NCI-H748 (cell line): ENCODE results near the gene VAV2.
A peak's percentile ranks its signal among the peaks of the same experiment; 100 is the strongest.

ENCODE experiments used
- DNase-seq: peaks from one replicate; lab custom pipeline; 2025; ENCODE audit not compliant: unreplicated experiment; lab: John Stamatoyannopoulos, UW

VAV2 gene

DNA sequence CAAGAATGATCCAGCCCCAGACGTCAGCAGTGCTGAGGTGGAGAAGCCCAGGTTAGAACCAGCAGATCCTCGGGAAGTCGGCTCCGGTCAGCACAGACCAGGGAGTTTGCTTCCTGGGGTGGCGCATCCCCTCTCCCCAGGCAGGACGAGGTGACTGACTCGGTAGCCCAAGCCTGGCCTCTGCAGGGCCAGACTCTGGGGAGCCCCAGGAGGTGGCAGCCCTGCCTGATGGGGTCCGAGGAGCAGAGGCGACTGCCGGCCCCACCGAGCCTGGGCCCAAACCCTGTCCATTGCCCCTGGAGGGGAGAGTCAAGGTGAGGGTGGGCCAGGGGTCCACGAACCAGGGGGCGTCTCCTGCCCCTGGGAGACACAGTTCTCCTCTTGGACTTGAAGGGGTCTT is 201.1 kb downstream of the VAV2 start:
- no peak for DNase-seq

DNA sequence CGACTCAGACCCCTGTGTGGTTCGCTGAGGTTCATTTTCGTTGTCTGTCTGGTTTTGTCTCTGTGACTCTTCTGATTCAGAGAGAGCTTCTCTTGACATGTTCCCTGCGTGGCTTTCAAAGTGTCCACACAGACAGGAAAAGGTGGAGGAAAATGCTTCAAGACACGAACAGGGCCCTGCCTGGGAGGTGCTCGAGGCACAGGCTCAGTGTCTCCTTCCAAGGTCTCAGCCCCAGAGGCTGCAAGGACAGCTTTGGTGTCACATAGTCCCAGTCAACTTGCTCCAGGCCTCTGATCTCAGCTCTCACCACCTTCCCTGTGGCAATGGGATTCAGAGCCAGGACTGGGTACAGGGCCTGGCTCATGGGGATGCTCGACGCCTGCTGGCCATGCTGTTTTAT is 202.3 kb downstream of the VAV2 start:
- DNase-seq: no peak

DNA sequence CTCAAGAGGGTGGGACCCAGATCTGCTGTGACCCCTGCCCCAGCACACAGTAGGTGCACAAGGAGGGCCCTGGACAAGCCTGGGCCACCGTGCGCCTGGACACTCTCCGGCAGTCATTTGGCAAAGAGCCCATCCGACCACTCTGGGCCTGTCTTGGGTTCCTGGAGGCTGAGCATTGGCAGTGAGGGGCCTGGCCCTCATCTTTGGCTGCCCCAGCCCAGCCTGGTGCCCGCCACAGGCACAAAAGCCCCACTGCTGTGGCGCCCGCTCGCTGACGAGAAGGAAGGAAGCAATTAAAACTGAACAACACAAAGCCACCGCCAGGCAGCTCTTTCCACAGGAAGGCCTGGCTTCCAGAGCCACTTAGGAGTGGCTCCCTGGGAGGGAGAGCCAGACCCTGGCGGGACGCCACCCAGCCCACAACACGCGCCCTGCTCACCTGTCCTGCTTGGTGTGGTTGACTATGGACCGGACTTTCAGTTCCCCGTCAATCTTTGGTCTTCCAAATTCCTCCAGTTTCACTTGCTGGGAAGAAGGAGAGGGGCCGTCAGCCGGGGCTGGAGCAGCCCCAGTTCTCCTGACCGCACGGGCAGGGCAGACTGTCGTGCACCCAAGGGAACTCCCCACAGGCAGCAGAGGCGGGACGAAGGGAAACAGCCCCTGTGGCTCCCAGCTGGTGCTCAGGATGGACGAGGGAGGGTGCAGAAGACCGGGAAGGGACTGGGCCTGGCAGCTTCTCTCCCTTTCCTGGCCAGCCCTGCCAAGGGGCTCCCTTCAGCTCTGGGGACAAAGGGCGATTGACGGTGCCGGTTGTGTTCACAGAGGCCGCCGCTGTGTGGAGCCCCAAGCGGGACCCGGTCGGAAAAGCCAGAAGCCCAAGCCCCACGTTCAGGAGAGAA is 203.1 kb downstream of the VAV2 start:
- peak; percentile 38 for DNase-seq

DNA sequence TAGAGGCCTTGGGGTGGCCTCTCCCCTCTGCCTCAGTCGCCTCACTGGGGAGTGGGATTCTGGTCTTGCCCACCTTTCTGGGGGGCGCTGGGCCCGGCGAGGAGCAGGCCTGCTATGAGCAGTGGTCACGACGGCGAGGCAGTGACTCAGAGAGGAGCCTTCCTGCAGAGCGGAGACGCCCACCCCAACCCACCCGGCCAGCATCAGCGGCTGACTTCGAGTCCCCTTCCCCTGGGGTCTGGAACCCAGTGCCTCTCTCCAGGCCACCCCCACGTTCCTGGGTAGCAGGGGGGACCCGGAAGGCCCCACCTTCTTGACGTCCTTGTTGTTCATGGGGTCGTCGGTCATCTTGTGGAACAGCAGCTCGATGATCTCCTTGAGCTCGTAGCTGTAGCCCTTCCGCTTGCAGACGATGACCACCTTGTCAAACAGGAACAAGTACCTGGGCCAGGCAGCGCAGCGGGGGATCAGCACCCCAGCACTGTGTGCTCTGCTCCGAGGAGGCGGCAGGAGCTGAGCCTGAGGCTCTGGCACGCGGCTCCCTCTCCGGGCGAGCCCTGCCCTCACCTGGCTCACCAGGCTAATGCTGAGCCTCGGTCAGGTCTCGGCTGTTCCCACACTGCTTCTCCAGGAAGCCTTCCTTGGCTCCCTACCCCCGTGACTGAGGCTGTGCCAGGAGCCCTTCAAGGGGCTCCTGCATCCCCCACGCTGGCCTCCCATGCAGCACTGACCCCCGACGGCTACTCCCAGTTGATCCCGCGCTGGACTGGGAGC is 203.9 kb downstream of the VAV2 start:
- DNase-seq: no peak

DNA sequence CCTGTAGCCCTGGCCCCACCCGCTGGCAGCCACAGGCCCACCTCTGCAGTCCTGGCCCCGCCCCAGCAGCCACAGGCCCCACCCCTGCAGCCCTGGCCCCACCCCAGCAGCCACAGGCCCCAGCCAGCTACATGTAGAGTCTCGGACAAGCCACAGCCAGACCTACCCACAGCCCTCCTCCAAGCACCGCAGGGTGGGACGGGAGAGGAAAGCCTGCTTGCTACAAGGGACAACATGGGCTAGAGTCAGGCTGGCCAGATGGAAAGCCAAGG is 204.4 kb downstream of the VAV2 start:
- no peak for DNase-seq

DNA sequence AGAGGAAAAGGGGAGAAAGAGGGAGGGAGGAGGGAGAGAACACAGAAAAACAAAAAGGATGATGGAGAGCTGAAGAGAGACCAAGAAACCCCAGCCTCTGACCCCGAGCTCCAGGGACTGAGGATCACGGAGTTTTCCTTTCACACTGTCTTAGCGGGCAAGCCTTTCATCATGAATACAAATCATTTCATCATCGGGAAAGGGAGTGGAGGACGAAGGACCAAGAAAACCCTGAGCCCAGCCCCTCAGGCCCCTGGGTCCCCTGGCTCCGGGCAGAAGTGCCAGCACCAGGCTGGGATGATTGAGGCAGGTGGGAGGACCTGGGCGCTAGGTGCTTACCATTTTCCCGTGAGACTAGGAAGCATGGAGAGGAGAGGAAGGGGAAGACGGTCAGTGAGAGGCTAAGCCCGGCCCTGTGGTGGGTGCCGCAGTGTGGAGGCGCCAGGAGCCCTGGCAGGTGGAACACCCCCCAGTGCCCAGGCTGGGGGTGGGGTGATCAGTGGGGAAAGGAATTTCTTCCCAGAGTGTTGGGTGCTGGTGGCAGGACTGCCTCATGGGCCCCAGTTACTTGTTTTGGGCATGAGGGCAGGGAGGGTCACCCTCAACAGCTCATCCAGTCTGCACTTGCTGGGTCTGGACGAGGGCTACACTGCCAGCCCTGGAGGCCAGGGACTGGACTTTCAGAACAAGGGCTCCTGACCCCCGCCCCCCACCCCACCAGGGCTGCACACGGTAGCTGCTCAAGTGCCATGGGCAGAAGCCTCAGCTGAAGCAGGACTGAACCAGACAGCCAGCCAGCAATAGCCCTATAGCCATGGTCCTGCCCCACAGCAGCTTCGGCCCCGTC is 205.0 kb downstream of the VAV2 start:
- DNase-seq: no peak

DNA sequence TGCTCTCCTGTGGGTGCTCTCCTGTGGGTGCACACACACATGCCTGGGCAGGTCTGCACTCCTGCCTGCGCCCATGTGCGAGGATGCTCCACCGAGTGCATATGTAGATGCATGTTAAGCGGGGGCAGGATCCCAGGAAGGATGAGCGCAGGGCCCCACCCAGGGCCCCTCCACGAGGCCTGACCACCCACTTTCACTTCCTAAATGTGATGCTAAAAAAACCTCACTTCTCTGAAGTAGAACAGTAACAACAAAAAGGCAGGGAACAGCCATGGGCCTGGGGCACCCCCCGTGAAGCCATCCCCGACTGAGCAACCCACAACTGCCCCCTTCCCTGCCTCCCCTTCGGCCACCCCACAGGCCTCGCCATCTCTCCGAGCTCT is 205.8 kb downstream of the VAV2 start:
- DNase-seq: no peak

DNA sequence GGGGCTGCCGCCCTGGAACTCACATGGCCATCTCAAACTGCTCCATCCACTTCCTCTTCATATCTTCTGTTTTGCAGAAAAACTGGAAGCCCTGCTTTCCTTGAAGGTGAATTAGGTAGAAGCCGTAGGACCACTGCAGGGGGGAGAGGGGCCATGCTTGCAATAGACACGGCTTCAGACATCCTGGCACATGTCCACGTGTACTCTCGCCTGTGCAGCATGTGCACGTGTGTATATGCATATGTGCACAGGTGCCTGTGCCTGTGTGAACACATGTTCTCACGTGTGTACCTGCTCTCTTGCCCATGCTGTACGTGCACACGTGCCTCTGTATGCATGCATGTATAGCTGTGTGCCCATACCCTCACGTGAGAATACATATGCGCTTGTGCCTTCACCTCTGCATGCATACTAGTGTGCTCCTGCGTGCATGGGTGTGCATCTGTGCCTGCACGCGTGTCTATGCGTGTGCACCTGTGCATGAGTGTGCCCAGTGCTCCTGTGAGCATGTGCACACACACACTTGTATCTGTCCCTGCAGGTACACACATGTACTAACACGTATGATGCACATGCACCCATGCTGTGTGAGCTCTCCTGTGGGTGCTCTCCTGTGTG is 206.3 kb downstream of the VAV2 start:
- DNase-seq: no peak

DNA sequence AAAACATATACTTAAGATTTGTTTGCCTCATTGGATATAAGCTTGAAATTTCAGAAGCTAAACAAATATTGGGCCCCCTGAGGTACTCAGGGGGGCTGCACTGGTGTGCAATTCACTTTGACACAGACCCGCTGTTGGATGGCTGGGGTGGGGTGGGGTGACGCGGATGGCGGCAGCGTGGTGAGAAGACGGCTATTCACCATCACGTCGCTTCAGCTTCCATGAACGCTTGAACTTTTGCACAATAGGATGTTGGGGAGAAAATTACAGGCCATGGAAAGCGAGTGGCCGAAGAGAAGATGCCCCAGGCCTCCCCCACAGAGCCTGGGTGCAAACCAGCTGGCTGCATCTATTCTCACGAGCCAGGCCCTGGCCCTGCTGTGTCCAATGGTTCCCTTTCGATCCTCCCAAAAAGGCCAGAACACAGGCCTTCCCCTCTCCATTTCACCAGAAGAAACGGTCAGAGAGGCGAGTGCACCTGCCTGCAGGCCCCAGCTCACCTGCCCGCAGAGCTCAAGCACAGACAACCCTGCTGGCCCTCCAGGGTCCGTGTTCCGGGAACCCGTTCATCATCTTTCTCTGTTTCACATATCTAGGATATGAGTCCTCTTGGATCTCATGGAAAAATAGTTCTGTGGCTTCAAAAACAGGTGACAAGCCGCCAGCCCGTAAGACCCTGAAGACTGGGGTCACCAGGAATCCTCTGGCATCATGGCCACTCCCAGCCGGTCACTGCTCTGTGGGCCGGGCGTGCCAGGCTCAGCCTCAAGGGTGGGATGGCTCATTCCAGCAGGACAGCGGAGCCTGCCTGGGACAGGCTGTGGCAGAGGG is 207.2 kb downstream of the VAV2 start:
- DNase-seq: no peak

DNA sequence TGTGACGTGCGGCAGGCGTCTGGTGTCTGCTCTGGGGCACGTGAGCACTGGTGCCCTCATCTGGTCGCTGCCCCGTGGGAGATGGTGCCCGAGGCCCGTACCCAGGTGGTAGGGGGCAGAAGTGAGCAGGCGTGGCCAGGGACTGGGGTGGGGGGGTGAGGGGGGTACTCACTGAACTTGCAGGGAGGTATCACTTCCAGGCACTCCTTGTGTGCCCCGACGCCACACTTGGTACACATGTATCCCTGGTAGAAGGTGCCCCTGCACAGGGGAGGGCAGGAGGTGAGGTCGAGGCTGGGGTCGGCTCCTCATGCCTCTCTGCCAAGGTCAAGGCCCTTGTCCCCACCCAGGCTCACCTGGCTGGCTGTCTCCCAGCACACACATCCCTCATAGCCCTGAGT is 208.8 kb downstream of the VAV2 start:
- no peak for DNase-seq

DNA sequence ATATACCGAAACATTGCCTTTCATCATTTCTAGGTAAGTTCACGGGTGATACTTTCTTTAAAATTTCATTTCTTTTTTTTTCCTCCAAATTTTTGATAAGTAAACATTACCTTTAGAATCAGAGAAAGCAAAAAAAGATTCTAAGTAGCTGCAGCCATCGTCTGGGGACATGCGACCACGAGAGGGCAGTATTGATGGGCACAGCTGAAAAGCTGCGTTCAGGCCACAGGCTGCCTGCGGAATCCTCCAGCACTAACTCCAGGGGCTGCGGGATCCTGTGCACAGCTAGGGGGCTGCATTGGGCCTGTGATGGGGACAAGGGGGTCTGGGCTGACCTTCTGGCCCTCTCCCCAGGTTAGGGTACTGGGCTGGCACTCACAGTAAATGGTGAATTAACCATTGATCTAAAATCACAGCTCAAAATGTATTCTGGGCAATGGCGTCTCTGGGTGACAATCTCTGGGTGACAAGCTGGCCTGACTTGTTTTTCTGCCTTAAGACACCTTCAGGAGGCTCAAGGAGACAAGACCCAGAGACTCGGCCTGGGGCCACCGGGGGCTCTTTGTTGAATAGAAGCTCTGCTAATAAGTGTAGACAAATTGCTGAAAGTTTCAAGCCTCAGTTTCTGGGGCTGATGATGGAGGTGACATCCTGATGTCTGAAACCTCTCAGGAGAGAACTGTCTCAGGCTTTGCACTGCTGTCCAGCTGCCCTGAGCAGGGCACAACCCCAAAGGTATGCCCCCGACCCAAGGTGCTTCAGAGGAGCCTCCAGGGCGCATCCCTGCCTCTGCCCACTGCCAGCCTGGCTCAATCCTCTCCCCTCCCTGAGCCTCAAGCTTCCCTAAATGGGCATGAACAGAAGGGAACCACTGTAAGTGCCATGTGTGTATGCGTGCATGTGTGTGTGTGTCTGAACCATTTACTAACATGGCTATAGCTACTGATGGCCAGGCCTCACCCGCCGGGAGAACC is 209.7 kb downstream of the VAV2 start:
- peak; percentile 55 for DNase-seq

DNA sequence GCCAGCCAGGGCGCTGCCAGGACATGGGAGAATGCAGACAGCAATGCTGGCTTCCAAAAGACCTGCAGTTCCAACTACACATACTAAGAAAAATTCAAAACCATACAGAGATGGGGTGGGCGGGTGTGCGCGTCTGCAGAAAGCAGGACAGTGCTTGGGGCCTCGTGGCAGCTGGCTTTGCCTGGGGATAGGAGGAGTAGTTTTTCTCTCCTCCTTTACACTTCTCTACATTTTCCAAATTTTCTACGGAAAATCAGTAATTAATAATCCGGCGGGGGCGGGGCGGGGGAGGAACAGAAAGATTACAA is 210.3 kb downstream of the VAV2 start:
- DNase-seq: no peak

DNA sequence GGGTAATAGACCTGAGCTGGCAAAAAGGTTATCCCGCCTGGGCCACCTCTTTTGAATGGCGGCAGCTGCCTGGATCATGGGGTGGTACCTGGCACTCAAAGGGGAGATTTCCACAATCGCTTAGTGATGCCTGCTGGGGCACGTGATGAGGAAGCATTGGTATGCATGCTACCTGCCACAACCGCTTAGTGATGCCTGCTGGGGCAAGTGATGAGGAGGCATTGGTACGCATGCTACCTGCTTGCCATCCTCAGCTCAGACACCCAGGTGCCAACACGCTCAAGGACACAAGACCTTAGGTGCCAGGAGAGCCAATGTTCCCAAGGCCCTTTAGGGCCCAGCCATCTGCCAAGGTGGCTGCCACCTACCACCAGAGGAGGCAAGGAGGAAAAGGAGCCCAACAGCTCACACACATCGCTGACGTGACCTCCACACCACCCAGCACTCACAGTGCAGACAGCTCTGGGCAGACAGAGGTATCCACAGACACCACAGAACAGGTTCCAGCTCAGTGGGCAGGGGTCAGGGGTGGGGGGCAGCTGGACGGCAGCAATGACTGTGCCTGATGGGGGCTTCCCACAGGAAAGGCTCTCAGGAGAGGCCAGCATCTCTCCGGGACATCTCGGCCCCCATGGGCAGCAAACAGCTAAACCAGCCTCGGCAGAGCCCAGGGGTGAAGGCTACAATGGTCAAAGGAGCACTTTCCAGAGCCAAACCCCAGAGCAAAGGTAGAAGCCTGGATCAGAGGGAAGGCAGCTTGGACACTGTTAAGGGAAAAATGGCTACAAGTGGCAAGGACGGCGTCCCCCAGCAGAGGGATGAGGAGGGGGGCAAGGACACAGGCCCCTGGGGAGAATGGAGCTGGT is 210.9 kb downstream of the VAV2 start:
- DNase-seq: no peak

DNA sequence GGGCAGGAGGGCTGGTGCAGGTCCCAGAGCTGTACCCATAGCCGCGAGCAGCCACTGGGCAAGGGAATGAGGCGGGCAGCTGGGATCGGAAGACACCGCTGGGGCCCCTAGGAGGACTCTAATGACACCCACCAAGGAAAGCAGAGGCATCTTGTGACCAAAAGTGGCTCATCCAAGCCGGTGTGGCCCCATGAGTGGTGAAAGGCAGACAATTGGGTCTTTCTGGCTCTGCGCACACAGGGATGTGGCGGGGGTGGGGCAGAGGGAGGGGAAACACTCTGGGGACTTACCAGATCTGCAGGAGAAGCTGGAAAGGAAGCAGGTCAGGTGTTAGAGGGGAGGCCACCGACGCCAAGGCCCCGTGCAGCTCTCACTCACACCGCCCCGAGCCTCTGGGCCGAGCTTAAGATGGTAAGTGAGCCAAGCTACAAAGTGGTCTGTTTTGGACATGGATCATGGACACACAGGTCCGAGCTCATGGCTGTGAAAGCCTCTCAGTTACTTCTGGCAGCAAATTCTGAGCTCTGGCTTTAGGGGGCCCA is 211.6 kb downstream of the VAV2 start:
- DNase-seq: no peak

DNA sequence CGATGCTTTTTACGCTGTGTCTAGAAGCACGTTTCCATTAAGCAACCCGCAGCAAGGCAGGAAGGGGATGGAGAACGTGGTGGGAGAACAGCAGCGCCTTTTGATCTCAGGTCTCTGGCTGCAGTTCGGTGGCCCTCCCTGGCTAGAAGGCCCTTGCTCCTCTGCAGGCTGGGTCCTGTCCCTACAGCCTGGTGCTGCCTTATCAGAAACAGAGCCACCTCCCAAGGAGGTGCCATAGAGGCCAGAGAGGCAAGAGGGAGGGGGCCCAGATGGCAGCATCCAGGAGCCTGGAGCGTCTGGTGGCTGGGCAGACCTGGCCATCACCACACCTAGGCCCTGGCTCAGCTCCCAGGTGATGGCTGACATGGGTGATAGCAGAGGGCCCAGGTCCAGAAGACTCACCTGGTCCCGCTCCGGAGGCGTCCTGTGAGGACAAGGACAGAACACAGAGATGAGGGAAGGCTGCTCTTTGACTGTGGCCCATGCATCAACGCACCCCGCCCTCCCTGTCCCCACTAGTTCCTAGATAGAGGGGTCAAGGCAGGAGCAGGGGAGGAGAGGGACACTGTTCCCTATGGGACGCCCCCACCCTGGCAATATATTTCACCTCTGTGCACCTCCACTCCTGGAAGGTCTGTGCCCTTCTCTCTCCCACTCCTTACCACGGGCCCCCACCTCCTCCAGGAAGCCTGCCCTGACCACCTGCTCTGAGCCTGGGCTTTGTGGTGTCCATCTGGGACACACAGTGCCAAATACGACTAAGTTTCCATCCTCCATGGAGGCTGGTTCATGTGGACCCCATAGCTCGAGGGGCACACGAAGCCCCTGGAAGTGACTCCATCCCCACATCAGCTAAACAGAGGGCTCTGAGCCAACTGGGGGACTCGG is 212.4 kb downstream of the VAV2 start:
- no peak for DNase-seq

DNA sequence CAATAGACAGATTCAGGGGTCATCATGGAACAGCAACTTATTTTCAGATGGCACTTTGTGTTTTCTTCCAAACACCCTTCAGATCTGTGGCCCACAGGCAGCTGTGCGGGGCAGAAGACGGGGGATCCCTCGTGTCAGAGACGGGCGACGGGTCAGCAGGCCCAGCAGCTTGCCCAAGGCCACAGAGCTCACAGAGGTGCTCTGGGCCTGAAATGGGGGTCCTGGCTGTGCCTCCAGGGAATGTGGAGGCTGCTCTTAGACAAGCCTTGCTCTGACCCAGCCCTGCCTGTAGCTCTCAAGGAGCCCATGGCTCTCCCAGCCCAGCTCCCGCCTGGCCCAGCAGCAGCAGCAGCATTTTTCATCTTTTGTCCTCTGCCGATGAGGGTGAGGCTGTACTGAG is 213.0 kb downstream of the VAV2 start:
- DNase-seq: no peak

DNA sequence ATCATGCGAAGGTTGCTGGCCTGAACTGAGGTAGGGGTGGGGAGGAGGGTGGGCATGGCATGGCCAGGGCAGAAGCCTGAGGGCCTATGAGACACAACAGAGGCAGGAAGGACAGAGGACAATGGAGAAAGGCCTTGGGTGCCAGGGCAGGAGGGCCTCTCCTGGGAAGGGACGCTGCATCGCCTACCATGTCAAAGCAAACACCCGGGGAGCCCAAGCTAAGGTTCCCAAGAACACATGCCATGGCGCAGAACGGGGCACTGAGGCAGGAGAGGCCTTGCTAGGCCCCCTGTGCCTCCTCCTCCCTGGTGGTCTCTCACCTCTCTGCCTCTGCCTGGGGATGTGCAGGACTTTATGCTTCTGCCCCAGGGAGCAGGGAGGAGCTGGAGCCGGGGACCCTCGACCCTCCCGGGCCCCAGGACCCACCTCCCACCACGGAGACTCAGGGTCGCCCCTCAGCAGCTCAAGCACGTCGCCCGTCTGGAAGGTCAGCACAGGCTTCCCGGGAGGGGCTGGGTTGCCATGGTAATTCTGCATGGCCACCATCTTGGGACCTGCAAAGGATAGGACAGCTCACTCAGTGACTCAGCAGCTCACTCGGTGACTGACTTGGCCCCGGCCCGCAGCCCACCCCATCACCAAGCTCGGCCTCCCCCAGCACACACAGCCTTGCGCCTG is 213.6 kb downstream of the VAV2 start:
- no peak for DNase-seq
